HG03565 (cell line): ENCODE results near the gene COMMD7.

Experiments used
- ATAC-seq: cut with Tn5 transposase; IDR thresholded peaks from one replicate; pipeline ENCODE4 v1.9.1; 2021; ENCODE audit warnings: mild to moderate bottlenecking, moderate library complexity; ENCODE audit not compliant: unreplicated experiment

Gene COMMD7

GRCh38 chr20:32743237-32744112, at the start of gene COMMD7:
Gene COMMD7 (minus strand): TSS chr20:32743467. CDS start chr20:32743391, 76 bp downstream.
- ATAC-seq, result peak; percentile 60

- ATAC-seq, result no peak
Observed at GRCh38 chr20:32792731-32793458, 49.6 kb upstream of the COMMD7 start.

- peak; percentile 58 for ATAC-seq
Observed at GRCh38 chr20:32792316-32792715, 49.0 kb upstream of the COMMD7 start.

- no peak for ATAC-seq
Observed at GRCh38 chr20:32790751-32791057, 47.4 kb upstream of the COMMD7 start.

- ATAC-seq, result peak; percentile 56
Observed at GRCh38 chr20:32789896-32790750, 46.9 kb upstream of the COMMD7 start.

GRCh38 chr20:32787168-32787567, 43.9 kb upstream of the COMMD7 start:
- no peak for ATAC-seq

- ATAC-seq, result no peak
Observed at GRCh38 chr20:32786059-32786760, 42.9 kb upstream of the COMMD7 start.

GRCh38 chr20:32784369-32785080, 41.3 kb upstream of the COMMD7 start:
- ATAC-seq, result no peak

GRCh38 chr20:32780749-32781655, 37.7 kb upstream of the COMMD7 start:
- ATAC-seq, result no peak

GRCh38 chr20:32780278-32780677, 37.0 kb upstream of the COMMD7 start:
- no peak for ATAC-seq

GRCh38 chr20:32779500-32780211, 36.4 kb upstream of the COMMD7 start:
- no peak for ATAC-seq

GRCh38 chr20:32777177-32777956, 34.1 kb upstream of the COMMD7 start:
- no peak for ATAC-seq

GRCh38 chr20:32775336-32775991, 32.2 kb upstream of the COMMD7 start:
- ATAC-seq, result no peak

- ATAC-seq, result no peak
Observed at GRCh38 chr20:32773855-32774254, 30.6 kb upstream of the COMMD7 start.

- no peak for ATAC-seq
Observed at GRCh38 chr20:32773223-32773622, 30.0 kb upstream of the COMMD7 start.

GRCh38 chr20:32772046-32772445, 28.8 kb upstream of the COMMD7 start:
- no peak for ATAC-seq
